Measurements from ENCODE around the gene FAM184A.
"Not testable (repeated sequence)": the region's sequence is repeated elsewhere in the genome, so short reads cannot be mapped to it uniquely, and the experiment has no call there.

FAM184A gene

DNA sequence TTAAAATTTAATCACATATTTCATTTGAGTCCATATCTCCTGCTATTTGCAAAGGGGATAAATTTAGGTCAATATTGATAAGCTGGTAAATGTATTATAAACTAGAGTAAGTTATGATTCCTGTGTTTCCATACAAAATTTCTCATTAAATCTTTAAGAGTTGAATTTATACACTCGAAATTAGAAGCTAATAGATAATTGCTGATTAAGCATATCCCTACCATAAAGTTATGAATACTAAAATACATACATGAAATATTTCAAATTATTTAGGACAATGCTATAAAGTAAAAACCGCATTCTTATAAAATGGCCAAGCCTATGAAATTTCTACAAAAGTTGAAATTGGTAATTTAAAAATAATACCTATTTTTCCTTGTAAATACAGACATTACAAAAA, 71.5 kb downstream of the FAM184A start:
- DNase-seq (ENCODE audit: low spot score): no peak

DNA sequence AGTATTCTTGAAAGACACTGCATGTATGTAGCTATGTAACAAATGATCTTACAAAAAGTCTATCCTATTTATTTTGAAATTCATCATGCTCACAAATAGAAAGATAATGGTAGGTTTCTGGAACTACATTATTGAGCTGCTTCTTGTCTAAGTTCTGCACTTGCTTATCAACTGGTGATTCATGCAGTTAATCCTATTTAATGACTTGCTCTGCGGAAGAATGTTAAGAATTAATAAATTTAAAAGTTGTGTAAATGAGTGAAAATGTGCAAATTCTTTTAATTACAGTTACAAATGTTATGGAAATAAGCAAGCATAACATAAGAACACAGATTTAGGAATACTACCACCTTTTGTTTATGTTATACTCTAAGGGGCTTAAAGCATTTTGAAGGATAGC, 76.4 kb downstream of the FAM184A start:
- no peak for DNase-seq (ENCODE audit: low spot score)

DNA sequence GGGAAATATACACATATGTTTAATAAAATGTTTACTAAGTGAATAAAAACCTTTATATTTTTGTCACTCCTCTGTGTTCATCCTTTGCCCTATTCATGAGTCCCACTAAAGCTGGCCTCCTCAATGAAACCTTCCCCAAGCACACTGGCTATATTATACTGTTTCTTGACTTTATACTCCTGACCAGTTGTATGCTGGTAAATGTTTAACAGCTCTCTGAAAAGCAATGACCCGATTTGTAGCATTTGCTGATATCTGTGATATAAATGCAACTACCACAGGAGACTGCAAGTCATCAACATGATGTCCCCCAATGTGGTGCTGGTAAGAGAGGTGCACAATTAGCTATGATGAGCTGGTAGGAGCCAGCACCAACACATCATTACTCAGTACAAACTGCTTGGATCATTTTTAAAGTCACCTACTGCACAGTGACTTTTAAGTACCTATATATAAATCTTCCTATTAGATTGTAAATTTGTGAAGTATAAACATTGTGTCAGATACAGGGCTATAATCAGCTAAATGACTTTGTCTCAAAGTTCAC, 78.9 kb downstream of the FAM184A start:
- no peak for DNase-seq (ENCODE audit: low spot score)

DNA sequence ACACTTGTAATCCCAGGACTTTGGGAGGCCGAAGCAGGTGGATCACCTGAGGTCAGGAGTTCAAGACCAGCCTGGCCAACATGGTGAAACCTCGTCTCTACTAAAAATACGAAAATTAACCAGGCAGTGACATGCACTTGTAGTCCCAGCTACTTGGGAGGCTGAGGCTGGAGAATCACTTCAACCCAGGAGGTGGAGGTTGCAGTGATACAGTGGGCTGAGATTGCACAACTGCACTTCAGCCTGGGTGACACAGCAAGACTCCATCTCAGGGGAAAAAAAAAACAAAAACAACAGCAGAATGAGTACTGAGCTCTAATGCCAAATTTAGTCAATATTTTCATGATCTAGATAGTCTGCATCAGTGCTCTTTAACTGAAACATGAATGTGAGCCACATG, 81.0 kb downstream of the FAM184A start:
- DNase-seq (ENCODE audit: low spot score): not testable (repeated sequence)

DNA sequence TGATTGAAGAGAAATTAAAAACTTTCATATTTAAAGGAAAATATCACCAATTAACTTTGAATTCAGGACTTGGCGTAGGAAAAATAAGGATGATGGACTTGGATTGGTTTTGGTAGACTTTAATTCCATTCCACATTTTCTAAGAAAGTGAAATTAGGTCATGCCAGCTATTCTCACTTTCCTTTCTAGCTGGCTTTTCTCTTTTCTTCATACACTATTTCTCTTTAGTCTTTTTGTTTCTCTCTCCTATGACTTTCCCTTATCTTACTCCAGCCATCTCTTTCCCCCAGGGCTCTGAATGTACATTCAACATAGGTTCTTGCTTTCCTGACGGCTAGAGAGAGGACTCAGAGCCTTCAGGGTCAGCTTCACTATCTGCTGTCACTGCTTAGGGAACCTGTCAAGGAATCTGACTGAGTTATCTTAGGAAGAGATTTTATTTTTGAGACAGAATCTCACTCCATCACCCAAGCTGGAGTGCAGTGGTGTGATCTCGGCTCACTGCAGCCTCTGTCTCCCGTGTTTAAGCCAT, 82.1 kb downstream of the FAM184A start:
- no peak for DNase-seq (ENCODE audit: low spot score)

DNA sequence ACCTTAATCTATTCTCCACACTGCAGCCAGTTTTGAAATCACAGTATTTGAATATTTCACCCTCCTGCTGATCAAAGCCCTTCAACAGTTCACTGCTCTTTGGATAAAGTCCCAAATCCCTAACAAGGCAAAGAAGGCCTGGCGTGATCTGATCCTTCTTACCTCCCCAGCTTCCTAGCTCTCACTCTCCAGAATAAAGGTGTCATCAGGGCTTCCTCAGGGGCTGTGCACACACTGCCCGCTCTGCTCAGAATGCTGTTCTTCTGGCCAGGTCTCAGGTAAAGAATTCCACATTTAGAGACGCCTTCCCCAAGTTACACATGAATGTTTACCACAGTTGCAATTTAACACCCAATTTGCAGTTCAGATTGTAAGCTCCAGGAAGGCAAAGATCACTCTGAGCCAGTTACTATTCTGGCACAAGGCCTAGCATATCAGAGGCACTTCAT, 84.6 kb downstream of the FAM184A start:
- DNase-seq (ENCODE audit: low spot score): no peak

DNA sequence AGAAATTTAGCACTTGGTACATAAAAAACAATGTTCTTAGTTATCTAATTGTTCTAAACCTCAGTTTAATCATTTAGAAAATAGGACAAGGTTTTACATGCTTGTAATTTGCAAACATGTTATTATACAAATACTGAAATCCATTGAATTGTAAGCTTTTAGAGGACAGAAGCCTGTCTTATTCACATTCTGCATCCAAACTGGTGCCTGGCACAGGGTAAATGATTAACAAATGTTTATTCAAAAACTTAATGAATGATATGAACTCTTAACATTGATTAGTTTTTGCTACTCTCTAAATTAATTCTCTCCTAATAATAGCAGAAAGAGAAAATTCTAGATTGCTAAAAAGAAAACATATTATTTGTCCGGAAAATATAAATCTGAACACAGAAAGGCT, 85.1 kb downstream of the FAM184A start:
- DNase-seq (ENCODE audit: low spot score): no peak

DNA sequence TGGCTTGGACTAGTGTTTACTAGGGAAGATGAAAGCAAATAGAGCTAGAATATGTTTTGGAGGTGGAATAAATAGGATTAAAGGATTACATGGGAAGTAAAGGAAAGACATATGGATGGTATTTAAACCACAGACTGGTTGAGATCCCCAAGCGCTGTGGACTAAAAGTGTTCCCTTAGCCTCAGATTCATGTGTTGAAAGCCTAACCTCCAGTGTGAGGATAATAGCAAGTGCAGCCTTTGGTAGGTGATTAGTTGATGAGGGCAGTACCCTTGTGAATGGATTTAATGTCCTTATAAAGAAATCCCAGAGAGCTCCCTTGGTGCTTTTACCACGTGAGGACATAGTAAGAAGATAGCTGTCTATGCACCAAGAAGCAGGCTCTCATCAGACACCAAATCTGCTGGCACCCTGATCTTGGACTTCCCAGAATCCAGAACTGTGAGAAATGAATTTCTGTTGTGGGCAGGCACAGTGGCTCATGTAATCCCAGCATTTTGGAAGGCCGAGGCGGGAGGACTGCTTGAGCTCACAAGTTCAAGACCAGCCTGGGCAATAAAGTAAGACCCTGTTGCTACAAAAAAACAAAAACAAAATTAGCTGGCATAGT, 86.2 kb downstream of the FAM184A start:
- no peak for DNase-seq (ENCODE audit: low spot score)

DNA sequence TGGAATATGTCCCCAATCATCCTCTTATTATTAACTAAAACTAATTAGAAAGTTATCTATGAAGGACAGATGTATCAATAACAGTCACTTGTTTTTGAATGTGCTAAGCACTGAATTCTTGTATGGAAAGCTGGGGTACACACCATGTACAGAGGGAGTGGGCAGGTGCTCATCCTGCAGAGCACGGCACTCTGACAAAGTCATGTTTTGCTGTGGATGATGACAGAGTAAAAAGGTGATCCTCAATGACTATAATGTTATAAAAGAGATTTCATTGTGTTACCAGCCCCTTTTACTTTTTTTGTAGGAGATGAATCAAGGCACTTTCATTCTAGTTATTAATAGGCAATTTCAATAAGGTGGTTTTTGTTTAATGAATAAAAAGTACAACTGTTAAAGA, 92.2 kb downstream of the FAM184A start:
- no peak for DNase-seq (ENCODE audit: low spot score)

DNA sequence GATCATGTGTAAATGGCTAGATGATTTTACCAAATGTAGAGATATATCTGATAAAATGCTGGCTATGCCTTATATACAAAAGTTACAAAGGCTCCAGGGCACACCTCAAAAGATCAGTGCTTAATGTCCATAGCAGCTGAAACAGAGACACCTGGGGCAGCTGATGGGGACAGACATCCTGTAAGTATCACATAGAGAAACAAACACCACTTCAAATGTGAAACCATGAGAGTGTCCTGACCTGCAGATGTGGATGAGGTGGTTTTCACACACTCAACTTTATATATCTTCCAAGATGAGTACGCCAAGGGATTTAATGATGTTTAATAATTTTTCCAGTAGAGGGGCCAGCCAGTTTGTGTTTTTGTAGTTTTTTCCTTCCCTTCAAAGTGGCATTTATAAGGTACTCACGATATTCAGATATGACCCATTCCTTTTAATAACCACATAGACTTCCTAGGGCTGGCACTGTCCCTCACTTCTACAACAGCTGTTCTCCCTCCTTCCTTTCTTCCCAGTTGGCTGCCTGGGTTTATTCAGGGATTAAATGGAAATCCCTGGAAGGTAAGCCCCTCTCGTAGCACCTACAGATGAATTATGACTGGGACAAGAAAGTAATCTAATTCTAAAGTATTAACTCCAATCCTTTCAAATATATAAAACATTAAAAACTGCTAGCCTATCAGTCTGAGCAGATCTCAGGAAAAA, 93.2 kb downstream of the FAM184A start:
- DNase-seq (ENCODE audit: low spot score): no peak

DNA sequence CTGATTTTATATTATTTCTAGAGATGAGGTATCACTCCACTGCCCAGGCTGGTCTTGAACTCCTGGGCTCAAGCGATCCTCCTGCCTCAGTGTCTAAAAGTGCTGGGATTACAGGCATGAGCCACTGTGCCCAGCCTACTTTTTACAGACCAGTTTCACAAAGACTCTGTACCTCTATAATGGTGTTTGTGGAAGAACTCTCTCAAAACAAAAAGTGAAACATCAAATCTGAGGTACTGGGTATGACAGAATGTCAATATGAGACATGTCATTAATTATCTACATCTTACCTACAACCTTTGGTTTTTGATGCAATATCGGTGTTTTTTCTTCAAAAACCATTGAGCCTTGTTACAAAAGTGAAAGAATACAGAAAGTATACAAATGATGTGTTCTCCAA, 94.1 kb downstream of the FAM184A start:
- no peak for DNase-seq (ENCODE audit: low spot score)

DNA sequence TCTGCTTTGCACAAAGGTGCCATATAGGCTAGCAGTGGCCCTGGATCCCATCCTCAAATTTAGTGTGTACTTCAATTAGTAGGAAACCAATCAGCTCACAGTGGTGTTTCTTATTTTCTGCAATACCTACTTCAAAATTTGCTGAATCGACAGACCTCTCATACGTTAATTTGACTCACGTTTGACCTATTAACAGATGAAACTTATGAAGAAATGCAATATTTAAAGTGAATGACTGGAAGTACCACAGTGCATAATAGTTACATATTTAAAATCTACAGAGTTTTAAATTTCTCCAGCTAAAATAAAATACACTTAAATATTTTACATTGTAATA, 95.9 kb downstream of the FAM184A start:
- DNase-seq (ENCODE audit: low spot score): no peak

DNA sequence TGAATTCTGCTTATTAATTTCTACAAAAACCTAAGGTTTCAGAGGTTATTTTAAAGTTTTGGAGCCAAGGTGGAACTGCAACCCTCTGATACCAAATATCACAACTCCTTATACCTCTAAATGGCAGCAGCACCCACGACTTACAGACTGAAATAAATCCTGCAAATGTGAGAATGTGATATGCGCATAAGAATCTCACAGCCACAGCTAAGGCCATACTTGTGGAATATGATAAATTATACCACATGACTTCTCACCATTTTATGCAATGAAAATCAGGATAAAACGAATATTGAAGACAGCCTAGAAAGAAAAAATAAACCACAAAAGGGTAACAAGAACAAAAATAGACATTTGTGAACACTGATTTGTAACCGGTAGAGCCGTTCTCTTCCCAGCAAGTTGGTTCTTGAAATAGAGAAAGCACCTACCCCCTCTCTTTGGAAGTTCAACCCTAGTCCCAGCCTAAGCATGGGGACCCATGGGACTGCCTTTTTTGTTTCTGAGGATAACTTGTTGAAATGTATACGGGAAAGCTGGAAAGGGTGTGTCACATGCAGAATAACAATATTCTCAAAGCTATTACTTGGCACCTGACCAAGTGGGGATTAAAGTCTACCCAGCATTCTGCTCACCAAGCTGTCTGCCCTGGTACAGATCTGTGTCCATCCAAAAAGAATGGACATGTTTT, 96.4 kb downstream of the FAM184A start:
- no peak for DNase-seq (ENCODE audit: low spot score)

DNA sequence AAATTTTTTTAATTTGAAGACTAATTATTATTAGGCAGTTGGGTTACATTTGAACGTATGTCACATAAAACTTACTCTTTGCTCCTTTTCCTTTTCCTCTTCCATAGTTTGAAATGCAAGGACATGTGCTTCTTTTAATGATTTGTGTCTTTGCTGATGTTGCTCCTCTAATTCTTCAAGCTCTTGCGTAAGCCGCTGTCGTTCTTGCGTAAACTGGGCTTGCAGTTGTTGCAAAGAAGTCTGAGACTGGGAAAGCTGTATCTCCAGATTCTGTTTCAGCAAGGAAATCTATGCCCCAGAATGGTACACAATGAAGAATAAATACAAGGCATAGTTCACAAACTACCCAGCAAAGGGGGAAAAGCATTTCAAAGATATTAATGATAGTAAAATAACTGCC, 98.4 kb downstream of the FAM184A start:
- no peak for DNase-seq (ENCODE audit: low spot score)

DNA sequence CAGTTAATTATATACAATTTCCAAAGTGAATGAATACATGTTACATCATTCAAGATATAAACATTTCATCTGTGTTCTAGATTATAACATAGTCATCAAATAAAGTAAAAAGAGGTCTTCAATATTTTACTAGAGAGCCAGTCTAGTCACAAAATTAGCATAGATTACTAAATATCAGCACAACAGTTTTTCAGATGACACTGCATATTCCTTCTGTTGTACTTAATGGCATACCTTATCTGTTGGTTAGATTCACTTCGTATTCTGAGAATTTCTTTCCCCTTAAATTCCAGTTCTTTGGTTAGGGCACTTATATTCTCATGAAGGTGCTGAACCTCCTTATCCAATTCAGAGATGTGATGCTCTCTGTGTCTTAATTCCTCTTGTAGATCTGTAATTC, 103.7 kb downstream of the FAM184A start:
- DNase-seq (ENCODE audit: low spot score): no peak

DNA sequence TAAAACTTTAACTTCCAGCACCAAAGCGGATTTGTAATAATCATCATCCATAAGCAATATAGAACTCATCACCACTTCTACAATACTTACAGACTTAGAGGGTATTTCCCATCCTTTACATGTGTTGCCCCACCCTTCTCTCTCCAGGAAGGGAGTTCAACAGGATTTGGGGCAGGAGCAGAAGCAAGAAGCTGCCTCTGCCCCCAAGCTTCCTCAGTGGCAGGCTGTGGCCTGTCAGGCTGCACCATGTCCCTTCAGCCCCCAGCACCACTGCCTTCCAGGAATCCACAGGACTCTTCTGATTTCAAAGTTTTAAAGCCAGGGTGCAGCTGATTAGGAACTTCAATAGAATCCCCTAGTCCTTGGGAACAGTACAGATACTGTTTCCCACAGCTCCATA, 106.8 kb downstream of the FAM184A start:
- DNase-seq (ENCODE audit: low spot score): no peak

DNA sequence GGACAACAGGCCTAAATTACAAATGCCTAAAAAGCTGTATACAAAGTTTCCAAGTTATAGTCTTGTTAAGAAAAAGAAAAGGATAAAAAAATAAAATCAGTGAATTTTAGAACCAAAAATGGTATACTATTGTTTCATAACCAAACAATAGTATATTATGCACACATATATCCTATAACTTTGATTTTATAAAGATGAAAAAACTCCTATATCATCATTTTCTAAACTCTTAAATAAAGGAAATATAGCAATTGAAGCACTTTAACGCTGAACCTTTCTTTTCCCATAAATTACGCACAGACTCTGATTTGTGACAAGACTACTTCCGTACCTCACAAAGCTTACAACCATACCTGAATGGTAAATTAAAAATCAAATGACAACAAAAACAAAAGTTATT, 107.6 kb downstream of the FAM184A start:
- DNase-seq (ENCODE audit: low spot score): no peak

DNA sequence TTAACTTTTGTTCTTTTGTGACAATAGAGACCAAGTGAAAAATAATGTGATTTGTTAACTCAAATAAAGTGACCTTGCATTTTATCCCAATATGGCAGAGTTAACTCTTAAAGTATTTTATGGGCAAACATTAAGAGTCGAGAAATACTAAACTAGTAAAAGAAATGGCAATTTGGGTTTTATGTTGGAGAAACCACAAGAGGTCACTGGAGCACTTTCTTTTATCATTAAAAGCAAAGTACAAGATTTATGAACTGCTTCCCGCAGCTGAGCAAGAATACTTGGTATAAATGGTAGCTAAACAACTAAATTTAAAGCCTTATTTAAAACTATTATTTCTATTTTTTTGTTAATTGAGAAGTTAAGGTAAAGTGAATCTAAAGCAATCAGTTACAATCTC, 110.0 kb downstream of the FAM184A start:
- DNase-seq (ENCODE audit: low spot score): peak; percentile 28

DNA sequence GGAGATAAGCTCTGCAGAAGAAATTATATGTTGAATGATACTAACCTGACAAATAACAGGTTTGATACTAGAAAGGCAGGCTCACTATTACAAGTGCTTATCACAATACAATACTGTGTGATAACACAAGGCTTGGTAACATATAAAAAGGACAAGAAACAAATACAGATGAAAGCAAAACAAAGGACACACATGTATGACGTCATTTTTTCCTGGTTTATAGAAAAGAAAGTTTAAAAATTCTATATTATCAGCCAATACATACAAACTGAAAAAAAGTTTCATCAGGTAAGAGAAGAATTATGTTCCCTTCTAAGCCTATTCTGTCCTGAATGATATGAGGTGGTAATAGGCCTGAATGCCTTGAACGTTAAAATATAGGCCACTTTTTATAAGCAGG, 111.2 kb downstream of the FAM184A start:
- no peak for DNase-seq (ENCODE audit: low spot score)

DNA sequence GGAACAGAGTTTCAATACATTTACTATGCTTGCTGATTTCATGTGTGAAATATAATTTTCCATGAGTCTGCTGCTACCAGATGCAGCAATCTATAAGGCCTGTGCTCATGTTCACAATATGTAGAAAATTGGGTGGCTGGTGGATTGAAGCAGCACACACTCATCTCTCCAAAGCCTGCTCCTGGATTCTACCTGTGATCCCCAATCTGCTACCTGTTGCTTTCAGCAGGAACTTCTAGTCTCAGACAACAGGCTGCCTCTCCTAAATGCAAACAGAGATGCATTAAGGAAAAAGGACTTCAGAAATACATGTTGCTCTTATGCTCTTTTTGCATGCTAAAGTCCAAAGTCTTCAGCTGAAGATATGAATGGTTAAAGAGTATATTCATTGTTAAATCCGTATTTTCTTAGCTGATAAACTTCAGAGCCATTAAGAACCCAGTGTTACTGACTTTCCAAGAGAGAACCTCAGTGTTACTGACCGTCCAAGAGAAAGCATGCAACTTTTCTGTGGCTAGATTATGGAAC, 112.6 kb downstream of the FAM184A start:
- no peak for DNase-seq (ENCODE audit: low spot score)

DNA sequence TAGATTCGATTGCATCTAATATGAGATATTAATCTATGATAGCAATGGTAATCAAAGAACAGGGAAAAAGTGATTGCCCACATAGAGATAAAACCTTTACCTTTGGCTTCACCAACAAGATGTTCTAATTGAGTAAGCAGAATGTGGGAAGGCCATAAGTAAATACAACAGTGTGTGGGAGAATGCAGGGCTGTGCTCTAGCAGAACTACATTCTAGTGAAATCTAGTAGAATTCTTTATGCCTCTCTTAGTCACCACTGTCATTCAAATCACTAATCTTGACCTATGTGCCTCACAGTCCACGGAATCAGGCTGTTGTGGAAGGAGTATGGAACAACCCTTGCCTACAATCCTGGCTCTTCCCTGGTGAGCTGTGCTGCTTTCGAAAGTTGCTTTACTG, 113.1 kb downstream of the FAM184A start:
- no peak for DNase-seq (ENCODE audit: low spot score)

DNA sequence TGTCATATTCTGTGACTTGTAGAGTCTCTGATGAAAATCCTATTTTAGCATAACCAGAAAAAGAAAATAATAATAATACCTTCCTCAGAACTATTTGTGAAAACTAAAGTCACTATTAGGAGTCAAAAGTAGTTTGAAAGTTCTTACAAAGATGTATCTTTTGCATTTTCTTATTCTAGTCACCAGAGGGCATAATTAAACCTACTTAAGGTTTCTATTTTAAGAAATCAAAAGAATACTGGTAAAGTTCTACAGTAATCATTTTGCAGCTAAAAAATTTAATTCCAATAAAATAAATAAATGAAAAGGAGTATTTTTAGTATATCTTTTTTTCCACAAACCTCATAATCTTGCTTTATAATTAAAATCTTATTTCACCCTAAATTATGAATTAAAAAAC, 115.5 kb downstream of the FAM184A start:
- no peak for DNase-seq (ENCODE audit: low spot score)

DNA sequence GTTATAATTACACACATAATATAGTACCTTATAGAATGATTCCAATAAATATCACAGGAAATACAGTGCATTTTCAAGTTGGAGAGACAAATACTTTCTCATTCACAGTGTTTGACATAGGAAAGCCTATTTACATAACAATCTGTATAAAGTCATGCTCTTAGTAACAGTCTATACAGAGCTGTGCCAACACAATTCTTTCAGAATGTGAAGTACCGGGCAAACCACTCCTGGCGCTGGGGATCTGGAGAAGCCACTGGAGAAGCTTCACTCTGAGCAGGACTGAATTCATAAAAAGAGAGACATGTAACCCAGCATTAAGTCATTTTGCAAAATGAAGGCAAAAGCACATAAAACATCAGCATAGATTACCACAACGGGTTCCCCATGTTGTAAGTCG, 118.6 kb downstream of the FAM184A start:
- no peak for DNase-seq (ENCODE audit: low spot score)
